ENCODE measurements around the gene KPNA6. TPM values are rescaled to one million over a fixed set of nuclear protein-coding genes. Genes with fewer than 3 reads are reported as not detected.

KPNA6 gene
- total and polyA plus RNA-seq, 9 of the 15 experiments (the other 6 are each of a cell fraction or from before 2014, with no cell fraction given): 20.1 to 54.6 (median 32.2) TPM

- TF ChIP-seq PATZ1 (CRISPR knock-in tag; IDR thresholded peaks at IDR 0.05; ENCODE audit: borderline replicate concordance) (no peak), ZNF507 (tag; conservative IDR thresholded peaks at IDR 0.05) (no peak), PKNOX1 (IDR thresholded peaks at IDR 0.05) (peak; percentile 92), TFE3 (CRISPR knock-in tag; IDR thresholded peaks at IDR 0.05) (no peak), PCBP1 (IDR thresholded peaks at IDR 0.05; ENCODE audit: low read depth, low read length, poor library complexity, severe bottlenecking) (peak; percentile 95), ETV6 (IDR thresholded peaks at IDR 0.05; ENCODE audit: borderline replicate concordance in 1 of 2, low read depth in 2 of 2, low read length in 1 of 2) (no peak), ETV6 (CRISPR knock-in tag; IDR thresholded peaks at IDR 0.05; ENCODE audit: borderline replicate concordance) (0 out of 2 replicates have a peak, but pooled peaks have one; percentile 57), ZNF395 (CRISPR knock-in tag; IDR thresholded peaks at IDR 0.05) (peak; percentile 98), FOXA1 (IDR thresholded peaks at IDR 0.05; ENCODE audit: borderline replicate concordance) (no peak), WHSC1 (IDR thresholded peaks at IDR 0.05; ENCODE audit: low read length) (no peak), HDAC8 (tag; IDR thresholded peaks at IDR 0.05) (peak; percentile 87), NCOA1 (IDR thresholded peaks at IDR 0.05; ENCODE audit: low read depth) (peak; percentile 53; the same call in 1 of the 2 replicates), RNF2 (IDR thresholded peaks at IDR 0.05) (peak; percentile 79), DIDO1 (tag; IDR thresholded peaks at IDR 0.05; ENCODE audit: low read depth) (no peak), SRSF7 (optimal IDR thresholded peaks at IDR 0.05; ENCODE audit: low read depth, low read length) (no peak), SNRNP70 (optimal IDR thresholded peaks at IDR 0.05; ENCODE audit: low read depth, low read length) (no peak), KHSRP (IDR thresholded peaks at IDR 0.05) (no peak), BRF1 (IDR thresholded peaks at IDR 0.05; ENCODE audit: borderline replicate concordance, extremely low read depth, insufficient read length) (no peak), CCAR2 (IDR thresholded peaks at IDR 0.05; ENCODE audit: low read depth, low read length) (no peak), E2F6 (IDR thresholded peaks at IDR 0.05; ENCODE audit: borderline replicate concordance in 1 of 2, extremely low read depth in 1 of 2, insufficient read depth in 1 of 2, insufficient read length in 1 of 2, low read depth in 1 of 2, low read length in 1 of 2, poor library complexity in 1 of 2, severe bottlenecking in 1 of 2) (peak; percentile 96 to 98), ARHGAP35 (IDR thresholded peaks at IDR 0.05; ENCODE audit: partially characterized antibody) (no peak)
These were observed 71.8 kb downstream of the KPNA6 start, which contains the start of gene TXLNA (continued) for GRCh38 chr1:32179443-32180185.
